Stimulated activated naive CD8-positive, alpha-beta T cell treated with anti-CD3 and anti-CD28 coated beads, Interleukin-15, Interleukin-2, amounts not matched to agents 100 ng/mL and 50 ng/mL, for 24 hours (primary cell): ENCODE results near the gene NACA.
"Not testable (repeated sequence)": the region's sequence is repeated elsewhere in the genome, so short reads cannot be mapped to it uniquely, and the experiment has no call there.

Experiments
- H3K27ac Mint-ChIP-seq: one replicate; pipeline ENCODE4 v1.8.0; 2021; ENCODE audit warnings: mild to moderate bottlenecking, mixed read lengths
- H3K27me3 Mint-ChIP-seq: one replicate; pipeline ENCODE4 v1.8.0; 2021; ENCODE audit warnings: mixed read lengths
- H3K36me3 Mint-ChIP-seq: one replicate; pipeline ENCODE4 v1.8.0; 2021; ENCODE audit warnings: low read depth, mixed read lengths
- H3K4me1 Mint-ChIP-seq: one replicate; pipeline ENCODE4 v1.8.0; 2021; ENCODE audit warnings: low read depth, mixed read lengths
- H3K4me3 Mint-ChIP-seq: one replicate; pipeline ENCODE4 v1.8.0; 2021; ENCODE audit warnings: mild to moderate bottlenecking, mixed read lengths
- H3K9me3 Mint-ChIP-seq: one replicate; pipeline ENCODE4 v1.8.0; 2021; ENCODE audit warnings: mixed read lengths

The NACA gene

GRCh38 chr12:56724972-56725722 is at the start of gene NACA:
Gene NACA (minus strand): TSS chr12:56725299. CDS start chr12:56724521, 778 bp downstream.
- Mint-ChIP-seq H3K27me3 (no peaks in the 10 kb centered on the region), H3K4me1 (peaks cover 54% of the 10 kb centered on the region), H3K36me3 (peaks cover 74% of the 10 kb centered on the region), H3K9me3 (no peaks in the 10 kb centered on the region), H3K27ac (peak within 1 kb of the TSS; percentile 100), H3K4me3 (peak within 1 kb of the TSS; percentile 99)

- no peak overlapping the region for H3K27ac Mint-ChIP-seq
- H3K4me3 Mint-ChIP-seq, result no peak overlapping the region
- no peaks in the 10 kb centered on the region for H3K9me3 Mint-ChIP-seq
- no peaks in the 10 kb centered on the region for H3K27me3 Mint-ChIP-seq
- H3K4me1 Mint-ChIP-seq, result no peaks in the 10 kb centered on the region
- H3K36me3 Mint-ChIP-seq, result no peaks in the 10 kb centered on the region
Observed at GRCh38 chr12:56773113-56773512, 48.0 kb upstream of the NACA start.

DNA sequence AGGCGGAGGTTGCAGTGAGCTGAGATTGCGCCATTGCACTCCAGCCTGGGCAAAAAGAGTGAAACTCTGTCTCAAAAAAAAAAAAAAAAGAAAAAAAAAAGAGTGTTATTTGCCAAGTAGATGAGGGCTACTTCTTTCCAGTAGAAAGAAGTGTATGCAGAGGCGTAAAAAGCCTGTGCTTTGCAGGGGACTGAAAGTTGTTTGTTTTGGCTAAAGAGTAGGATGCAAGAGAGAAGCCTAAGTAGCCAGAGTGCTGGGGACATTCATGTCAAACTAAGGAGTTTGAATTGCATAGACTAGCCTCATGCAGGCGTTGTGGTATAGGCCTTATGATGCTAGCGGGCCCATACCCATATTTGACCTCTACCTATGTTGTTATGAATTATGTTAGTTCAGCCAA is 47.5 kb upstream of the NACA start:
- no peaks in the 10 kb centered on the region for H3K36me3 Mint-ChIP-seq

DNA sequence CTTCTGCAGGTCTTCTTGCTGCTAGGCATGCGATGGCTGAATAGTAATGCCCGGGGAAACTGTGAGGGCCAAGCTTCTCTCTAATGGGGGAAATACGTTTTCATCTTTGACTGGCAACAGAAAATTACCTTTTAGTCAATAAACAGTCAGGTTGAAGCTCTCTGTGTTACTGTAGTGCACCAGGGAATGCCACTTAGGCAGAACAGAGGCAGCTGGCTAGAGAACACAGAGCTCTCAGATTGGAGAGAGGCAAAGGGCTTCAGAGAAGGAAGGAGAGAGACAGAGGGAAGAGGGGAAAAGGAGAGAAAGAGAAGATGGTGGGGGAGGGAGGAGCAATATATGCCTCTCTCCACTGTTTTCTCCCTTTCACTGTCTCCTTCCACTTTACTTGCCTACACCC is 44.8 kb upstream of the NACA start:
- H3K4me1 Mint-ChIP-seq, result no peaks in the 10 kb centered on the region
- H3K36me3 Mint-ChIP-seq, result no peaks in the 10 kb centered on the region
- H3K27ac Mint-ChIP-seq, result no peak overlapping the region
- no peaks in the 10 kb centered on the region for H3K27me3 Mint-ChIP-seq
- H3K9me3 Mint-ChIP-seq, result no peaks in the 10 kb centered on the region
- no peak overlapping the region for H3K4me3 Mint-ChIP-seq

More for the DNA sequence above, 47.5 kb upstream of the NACA start:
- Mint-ChIP-seq H3K4me3 (no peak overlapping the region), H3K9me3 (no peaks in the 10 kb centered on the region), H3K27ac (no peak overlapping the region), H3K4me1 (no peaks in the 10 kb centered on the region), H3K27me3 (no peaks in the 10 kb centered on the region)

GRCh38 chr12:56768424-56768823 is 43.3 kb upstream of the NACA start:
- Mint-ChIP-seq H3K9me3 (no peaks in the 10 kb centered on the region), H3K36me3 (no peaks in the 10 kb centered on the region), H3K4me1 (no peaks in the 10 kb centered on the region), H3K27me3 (no peaks in the 10 kb centered on the region), H3K4me3 (no peak overlapping the region), H3K27ac (no peak overlapping the region)

GRCh38 chr12:56766535-56766934 is 41.4 kb upstream of the NACA start:
- Mint-ChIP-seq H3K4me3 (no peak overlapping the region), H3K4me1 (no peaks in the 10 kb centered on the region), H3K27me3 (no peaks in the 10 kb centered on the region), H3K9me3 (no peaks in the 10 kb centered on the region), H3K27ac (no peak overlapping the region), H3K36me3 (no peaks in the 10 kb centered on the region)

GRCh38 chr12:56763753-56764657 is 38.9 kb upstream of the NACA start:
- Mint-ChIP-seq H3K9me3 (no peaks in the 10 kb centered on the region), H3K4me1 (peaks cover under 1% of the 10 kb centered on the region), H3K27ac (no peak overlapping the region), H3K4me3 (no peak overlapping the region), H3K36me3 (no peaks in the 10 kb centered on the region), H3K27me3 (no peaks in the 10 kb centered on the region)

GRCh38 chr12:56761812-56762211 is 36.7 kb upstream of the NACA start:
- H3K4me1 Mint-ChIP-seq, result peaks cover 8% of the 10 kb centered on the region
- no peaks in the 10 kb centered on the region for H3K36me3 Mint-ChIP-seq
- no peaks in the 10 kb centered on the region for H3K9me3 Mint-ChIP-seq
- no peak overlapping the region for H3K27ac Mint-ChIP-seq
- H3K27me3 Mint-ChIP-seq, result no peaks in the 10 kb centered on the region
- no peak overlapping the region for H3K4me3 Mint-ChIP-seq

GRCh38 chr12:56760460-56760859 is 35.4 kb upstream of the NACA start:
- H3K4me3 Mint-ChIP-seq, result no peak overlapping the region

DNA sequence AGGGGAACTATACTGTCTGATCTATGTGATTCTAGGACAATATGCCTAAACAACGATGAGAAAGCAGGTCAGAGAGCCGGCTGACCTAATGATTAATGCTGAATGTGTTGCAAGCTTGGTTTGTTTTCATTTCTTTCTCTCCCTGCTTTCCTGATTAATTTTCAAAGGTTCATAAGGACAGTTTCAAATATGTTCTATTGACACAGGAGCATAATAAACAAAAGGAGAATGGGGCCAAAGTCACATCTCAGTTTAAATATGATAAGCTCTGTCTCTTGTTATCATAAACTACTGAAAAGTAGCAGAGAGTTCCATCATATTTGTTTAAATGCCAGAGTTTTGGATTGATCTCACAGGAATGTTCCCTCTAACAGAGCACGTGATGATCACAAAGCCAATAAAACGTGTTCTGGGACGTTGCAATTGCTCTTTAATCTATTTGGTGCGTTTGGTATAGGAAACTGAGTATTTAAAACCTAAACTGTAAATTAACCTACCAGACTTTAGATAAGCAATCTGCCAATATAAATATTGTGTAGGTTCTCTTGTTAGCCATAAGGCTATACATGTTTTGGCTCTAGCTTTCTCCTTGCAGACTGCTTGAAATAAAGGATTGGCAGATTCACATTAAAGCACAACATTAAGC is 34.3 kb upstream of the NACA start:
- H3K36me3 Mint-ChIP-seq, result no peaks in the 10 kb centered on the region
- H3K4me1 Mint-ChIP-seq, result peaks cover 8% of the 10 kb centered on the region
- no peak overlapping the region for H3K4me3 Mint-ChIP-seq
- H3K27ac Mint-ChIP-seq, result no peak overlapping the region
- H3K9me3 Mint-ChIP-seq, result no peaks in the 10 kb centered on the region
- no peaks in the 10 kb centered on the region for H3K27me3 Mint-ChIP-seq

More at GRCh38 chr12:56760460-56760859, 35.4 kb upstream of the NACA start:
- H3K4me1 Mint-ChIP-seq, result peaks cover 8% of the 10 kb centered on the region
- H3K27ac Mint-ChIP-seq, result no peak overlapping the region
- H3K36me3 Mint-ChIP-seq, result no peaks in the 10 kb centered on the region
- no peaks in the 10 kb centered on the region for H3K9me3 Mint-ChIP-seq
- H3K27me3 Mint-ChIP-seq, result no peaks in the 10 kb centered on the region

- peaks cover 8% of the 10 kb centered on the region for H3K4me1 Mint-ChIP-seq
- H3K9me3 Mint-ChIP-seq, result no peaks in the 10 kb centered on the region
- no peak overlapping the region for H3K27ac Mint-ChIP-seq
- H3K36me3 Mint-ChIP-seq, result no peaks in the 10 kb centered on the region
- H3K27me3 Mint-ChIP-seq, result no peaks in the 10 kb centered on the region
- no peak overlapping the region for H3K4me3 Mint-ChIP-seq
Observed at GRCh38 chr12:56758728-56759262, 33.7 kb upstream of the NACA start.

GRCh38 chr12:56757971-56758370 is 32.9 kb upstream of the NACA start:
- not testable (repeated sequence) for H3K4me3 Mint-ChIP-seq, H3K27ac Mint-ChIP-seq, H3K36me3 Mint-ChIP-seq, H3K27me3 Mint-ChIP-seq, H3K9me3 Mint-ChIP-seq
- H3K4me1 Mint-ChIP-seq, result peaks cover 12% of the 10 kb centered on the region

DNA sequence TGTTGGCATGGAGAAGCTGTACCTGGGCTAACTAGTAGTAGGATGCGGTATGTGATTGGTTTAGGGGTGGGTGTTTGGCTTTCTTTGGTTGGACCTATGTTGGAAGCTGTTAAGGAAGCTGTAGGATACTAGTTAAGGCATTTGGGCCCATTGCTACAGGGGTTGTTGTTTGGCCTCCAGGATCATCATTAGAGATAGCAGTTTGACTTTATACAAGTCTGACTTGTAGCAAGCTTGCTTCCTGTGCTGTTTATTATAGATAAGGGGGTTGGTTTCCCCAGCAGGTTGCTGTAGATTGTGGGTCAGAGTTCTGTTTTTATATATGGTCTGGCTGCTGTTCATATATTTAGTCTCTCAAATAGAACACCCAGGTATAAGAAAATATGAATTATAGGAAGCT is 28.5 kb upstream of the NACA start:
- Mint-ChIP-seq H3K9me3 (no peaks in the 10 kb centered on the region), H3K27ac (no peak overlapping the region), H3K36me3 (peaks cover 31% of the 10 kb centered on the region), H3K4me1 (peaks cover 41% of the 10 kb centered on the region), H3K4me3 (no peak overlapping the region), H3K27me3 (no peaks in the 10 kb centered on the region)

GRCh38 chr12:56751712-56752598 is 26.9 kb upstream of the NACA start, which contains the start of gene PRIM1:
Gene PRIM1 (minus strand): TSS chr12:56752323. CDS start chr12:56752298, 25 bp downstream.
- no peaks in the 10 kb centered on the region for H3K27me3 Mint-ChIP-seq
- H3K36me3 Mint-ChIP-seq, result peaks cover 44% of the 10 kb centered on the region
- H3K4me3 Mint-ChIP-seq, result peak within 1 kb of the TSS; percentile 95
- H3K4me1 Mint-ChIP-seq, result peaks cover 48% of the 10 kb centered on the region
- no peaks in the 10 kb centered on the region for H3K9me3 Mint-ChIP-seq
- H3K27ac Mint-ChIP-seq, result peak within 1 kb of the TSS; percentile 99
